ENCODE data around the gene HS6ST1. TPM values are rescaled to one million over a fixed set of nuclear protein-coding genes. Genes with fewer than 3 reads are reported as not detected.
"Not testable (repeated sequence)": the region's sequence is repeated elsewhere in the genome, so short reads cannot be mapped to it uniquely, and the experiment has no call there.

HS6ST1 gene
- total RNA-seq, 3 donors from 2014 or later, result 15.7 to 38.6 (median 29.8) TPM

DNA sequence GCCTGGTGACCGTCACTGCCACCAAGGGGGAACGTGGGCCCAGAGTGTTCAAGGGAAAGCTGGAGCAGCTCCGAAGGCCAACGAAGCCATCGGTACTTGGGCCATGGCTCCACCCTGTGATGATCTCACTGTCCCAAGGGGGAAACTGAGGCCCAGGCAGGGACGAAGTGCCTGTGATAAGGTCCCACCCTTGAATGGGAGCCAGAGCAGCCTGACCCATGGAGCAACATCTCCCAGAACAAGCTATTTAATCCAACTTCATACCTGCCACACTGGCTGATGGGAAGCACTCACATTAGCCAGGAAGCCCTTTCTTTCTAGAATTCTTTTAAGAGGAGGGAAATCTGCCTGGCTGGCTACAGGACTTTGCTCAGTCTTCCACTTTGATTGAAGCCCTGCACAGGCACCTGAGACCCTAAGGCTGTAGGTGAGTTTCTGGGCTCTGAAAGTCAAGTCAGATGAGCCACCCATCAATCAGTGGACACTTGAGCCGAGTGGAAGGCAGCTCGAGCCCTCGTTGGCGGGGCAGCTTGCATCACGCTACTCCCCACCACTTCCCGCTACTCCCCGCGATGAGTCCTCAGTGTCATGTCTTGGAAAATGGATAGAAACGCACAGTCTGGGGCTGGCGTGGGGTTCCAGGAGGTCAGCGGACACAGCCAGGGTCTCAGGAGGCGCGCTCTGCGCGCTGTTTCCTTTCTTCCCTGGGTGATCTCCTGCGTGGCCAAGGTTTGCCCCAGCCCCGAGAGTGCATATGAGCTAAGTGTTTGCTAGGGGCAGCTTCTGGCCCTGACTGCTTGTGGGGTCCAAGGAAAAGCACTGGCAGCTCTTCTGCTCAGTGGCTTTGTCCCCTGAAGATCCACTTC is 2.5 kb upstream of the HS6ST1 start:
- Histone ChIP-seq H3K4me1 (peaks cover 4 to 8% of the 10 kb centered on the region in 2 donors), H3K4me3 (peak overlapping the region in 2 of 3 donors; percentile 70 to 89), H3K27ac (peak overlapping the region; percentile 4 to 85), H3K36me3 (no peaks in the 10 kb centered on the region), H3K9me3 (no peaks in the 10 kb centered on the region), H3K27me3 (no peaks in the 10 kb centered on the region)
- TF ChIP-seq, protein P1, sequence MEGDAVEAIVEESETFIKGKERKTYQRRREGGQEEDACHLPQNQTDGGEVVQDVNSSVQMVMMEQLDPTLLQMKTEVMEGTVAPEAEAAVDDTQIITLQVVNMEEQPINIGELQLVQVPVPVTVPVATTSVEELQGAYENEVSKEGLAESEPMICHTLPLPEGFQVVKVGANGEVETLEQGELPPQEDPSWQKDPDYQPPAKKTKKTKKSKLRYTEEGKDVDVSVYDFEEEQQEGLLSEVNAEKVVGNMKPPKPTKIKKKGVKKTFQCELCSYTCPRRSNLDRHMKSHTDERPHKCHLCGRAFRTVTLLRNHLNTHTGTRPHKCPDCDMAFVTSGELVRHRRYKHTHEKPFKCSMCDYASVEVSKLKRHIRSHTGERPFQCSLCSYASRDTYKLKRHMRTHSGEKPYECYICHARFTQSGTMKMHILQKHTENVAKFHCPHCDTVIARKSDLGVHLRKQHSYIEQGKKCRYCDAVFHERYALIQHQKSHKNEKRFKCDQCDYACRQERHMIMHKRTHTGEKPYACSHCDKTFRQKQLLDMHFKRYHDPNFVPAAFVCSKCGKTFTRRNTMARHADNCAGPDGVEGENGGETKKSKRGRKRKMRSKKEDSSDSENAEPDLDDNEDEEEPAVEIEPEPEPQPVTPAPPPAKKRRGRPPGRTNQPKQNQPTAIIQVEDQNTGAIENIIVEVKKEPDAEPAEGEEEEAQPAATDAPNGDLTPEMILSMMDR (IDR thresholded peaks at IDR 0.05), result no peak
- TF ChIP-seq POLR2A (IDR thresholded peaks at IDR 0.05) (no peak), POLR2AphosphoS5 (IDR thresholded peaks at IDR 0.05) (no peak)
- peak; percentile 17 to 48 for DNase-seq (ENCODE audit: low spot score in 2 of 2)
- intact Hi-C loops (cut with DNase I; ENCODE audit: low total_unique reads), result no loop called here

DNA sequence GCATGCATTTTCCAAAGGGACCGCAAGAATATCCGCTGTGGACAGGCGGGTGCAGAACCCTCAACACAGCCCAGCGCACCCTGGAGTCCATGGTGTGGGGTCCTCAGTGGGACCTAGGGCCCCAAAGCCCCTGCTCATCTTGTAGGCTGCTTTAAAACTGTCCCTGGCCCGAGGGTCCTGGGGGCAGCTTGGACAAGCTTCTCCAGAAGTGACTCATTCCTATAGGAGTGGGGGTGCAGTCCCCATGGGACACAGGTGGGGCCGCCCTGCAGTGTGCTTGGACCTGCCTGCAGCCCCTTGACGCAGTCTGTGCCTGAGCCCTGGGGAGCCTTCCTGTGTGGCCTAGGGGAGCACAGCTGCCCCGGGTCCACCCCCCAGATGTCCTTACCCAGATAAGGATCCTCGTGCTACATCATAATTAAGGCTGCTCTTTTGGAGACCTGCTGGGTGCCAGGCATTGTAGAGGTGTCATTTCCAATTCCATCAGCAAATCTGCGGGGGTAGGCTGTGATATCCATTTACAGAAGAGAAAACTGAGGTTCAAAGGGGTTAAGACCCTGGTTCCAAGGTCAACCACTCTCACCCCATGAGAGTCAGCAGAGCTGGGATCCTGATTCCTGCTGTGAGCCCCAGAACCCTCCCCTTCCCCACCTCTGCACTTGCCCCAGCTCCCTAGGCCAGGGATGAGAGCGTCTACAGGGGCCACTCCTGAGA is 1.7 kb upstream of the HS6ST1 start:
- intact Hi-C loops (cut with DNase I; ENCODE audit: low total_unique reads), result no loop called here
- Histone ChIP-seq H3K4me3 (no peak overlapping the region), H3K4me1 (peaks cover 4 to 11% of the 10 kb centered on the region in 2 donors), H3K27ac (no peak overlapping the region), H3K36me3 (no peaks in the 10 kb centered on the region), H3K27me3 (no peaks in the 10 kb centered on the region), H3K9me3 (no peaks in the 10 kb centered on the region)
- TF ChIP-seq POLR2A (IDR thresholded peaks at IDR 0.05) (no peak), POLR2AphosphoS5 (IDR thresholded peaks at IDR 0.05) (no peak)
- TF ChIP-seq, protein P1 (IDR thresholded peaks at IDR 0.05), result no peak
- peak; percentile 14 to 49 for DNase-seq (ENCODE audit: low spot score in 2 of 2)

DNA sequence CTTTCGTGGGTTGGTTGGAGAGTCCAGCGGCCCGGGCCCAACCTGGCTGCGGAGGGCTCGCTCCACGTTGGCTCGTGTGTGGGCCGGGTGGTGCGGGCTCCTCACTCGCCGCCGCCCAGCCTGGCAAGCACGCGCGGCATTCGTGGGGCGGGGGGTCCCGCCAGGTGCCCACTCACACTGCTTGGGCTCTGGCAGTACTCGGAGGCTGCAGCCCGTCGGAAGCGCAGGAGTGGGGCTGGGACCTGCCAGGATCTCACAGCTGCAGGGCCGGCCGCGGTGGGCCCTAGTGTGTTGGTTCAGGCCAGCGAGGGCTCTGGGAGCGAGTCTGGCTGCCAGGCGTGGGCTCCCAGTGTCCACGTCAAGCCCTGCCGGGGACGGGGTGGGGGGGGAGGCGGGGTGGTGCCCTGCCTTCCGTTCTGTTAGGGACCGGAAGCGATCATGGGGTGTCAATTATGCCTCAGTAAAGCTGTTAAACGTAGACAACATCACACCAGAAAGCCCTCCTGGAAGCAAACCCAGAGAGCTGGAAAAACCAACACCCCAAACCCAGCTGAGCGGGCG is 1.0 kb upstream of the HS6ST1 start:
- Histone ChIP-seq H3K36me3 (no peaks in the 10 kb centered on the region), H3K4me3 (peak overlapping the region in 2 of 3 donors; percentile 85 to 98), H3K27ac (peak overlapping the region in 1 of 2 donors; percentile 80), H3K4me1 (peaks cover 4 to 11% of the 10 kb centered on the region in 2 donors), H3K9me3 (no peaks in the 10 kb centered on the region), H3K27me3 (no peaks in the 10 kb centered on the region)
- peak in 1 of 2 donors; percentile 16 for DNase-seq (ENCODE audit: low spot score in 2 of 2)
- intact Hi-C loops (cut with DNase I; ENCODE audit: low total_unique reads), result no loop called here
- TF ChIP-seq POLR2A (IDR thresholded peaks at IDR 0.05) (no peak), POLR2AphosphoS5 (IDR thresholded peaks at IDR 0.05) (no peak)
- TF ChIP-seq, protein P1 (IDR thresholded peaks at IDR 0.05), result no peak

DNA sequence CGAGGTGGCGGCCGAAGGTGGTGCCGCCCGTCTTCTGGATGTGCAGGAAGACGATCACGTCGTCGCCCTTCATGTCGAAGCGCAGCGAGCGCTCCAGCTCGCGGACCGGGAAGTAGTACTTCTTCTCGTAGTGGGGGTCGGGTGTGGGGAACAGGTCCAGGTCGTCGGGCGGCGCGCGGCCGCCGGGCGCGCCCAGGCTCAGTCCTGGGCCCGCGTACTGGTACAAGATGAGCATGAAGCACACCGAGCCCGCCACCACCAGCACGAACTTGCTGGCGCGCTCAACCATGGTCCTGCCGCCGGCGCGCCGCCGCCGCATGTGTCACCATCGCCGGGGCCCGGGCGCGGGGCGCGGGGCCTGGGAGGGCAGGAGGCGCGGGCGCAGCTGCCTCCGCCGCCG is 423 bp downstream of the HS6ST1 start:
- H3K27me3 ChIP-seq; H3K9me3 ChIP-seq; H3K36me3 ChIP-seq; intact Hi-C loops (cut with DNase I; ENCODE audit: low total_unique reads): not testable (repeated sequence)
- Histone ChIP-seq H3K4me1 (peaks cover 15 to 20% of the 10 kb centered on the region in 2 donors), H3K27ac (peak overlapping the region in 1 of 2 donors; percentile 80), H3K4me3 (peak overlapping the region; percentile 80 to 98 (median 85))
- DNase-seq (ENCODE audit: low spot score in 2 of 2), result peak; percentile 18 to 48

DNA sequence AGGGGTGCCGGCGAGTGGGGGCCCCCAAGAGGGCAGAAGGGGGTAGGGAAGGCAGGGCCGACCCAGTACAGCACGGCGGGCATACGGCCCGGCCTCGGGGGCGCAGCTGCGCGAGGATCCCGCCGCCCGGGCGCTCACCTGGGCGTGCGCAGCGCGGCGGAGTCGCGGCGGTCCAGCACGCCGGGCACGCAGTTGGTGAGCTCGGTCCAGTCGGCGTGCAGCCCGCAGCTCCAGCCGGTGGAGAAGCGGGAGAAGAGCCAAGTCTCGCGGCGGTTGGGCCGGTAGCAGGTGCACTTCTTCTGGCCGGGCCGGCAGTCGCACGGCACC is 806 bp downstream of the HS6ST1 start:
- intact Hi-C loops (cut with DNase I; ENCODE audit: low total_unique reads); H3K36me3 ChIP-seq; H3K27me3 ChIP-seq; DNase-seq (ENCODE audit: low spot score in 2 of 2); H3K9me3 ChIP-seq: not testable (repeated sequence)
- H3K27ac ChIP-seq, result peak overlapping the region; percentile 42 to 53
- H3K4me3 ChIP-seq, result peak overlapping the region; percentile 80 to 98 (median 85)
- H3K4me1 ChIP-seq, result peaks cover 18 to 20% of the 10 kb centered on the region in 2 donors
